ENCODE data around the gene WDR13. TPM values are rescaled to one million over a fixed set of nuclear protein-coding genes. Genes with fewer than 3 reads are reported as not detected.

WDR13 gene
- total RNA-seq, 1 donor = 88.7 TPM

GRCh38 chrX:48595929-48596328, 1.4 kb upstream of the WDR13 start:
- Histone ChIP-seq H3K27me3 (ENCODE audit: insufficient read depth, low read length) (no peaks in the 10 kb centered on the region), H3K27ac (ENCODE audit: low read depth, low read length) (no peak overlapping the region), H3K36me3 (ENCODE audit: insufficient read depth, low read length) (peaks cover 19% of the 10 kb centered on the region), H3K4me2 (ENCODE audit: insufficient read depth, low read length) (no peak overlapping the region), H3K9me3 (ENCODE audit: low read depth, low read length) (no peaks in the 10 kb centered on the region), H4K20me1 (ENCODE audit: insufficient read depth, low read length) (no peaks in the 10 kb centered on the region), H2AFZ (ENCODE audit: low read length) (peak overlapping the region; percentile 10), H3K79me2 (ENCODE audit: insufficient read depth, low read length) (peaks cover 6% of the 10 kb centered on the region), H3K4me3 (ENCODE audit: insufficient read depth, low read length) (no peak overlapping the region), H3K4me1 (ENCODE audit: insufficient read depth, low read length) (peaks cover 8% of the 10 kb centered on the region)
- DNase-seq (ENCODE audit: insufficient read length, low spot score, missing footprints) = no peak
- no peak for TF ChIP-seq CTCF (IDR thresholded peaks at IDR 0.05; ENCODE audit: extremely low read depth, low read depth, low read length)

GRCh38 chrX:48598614-48599013, 1.3 kb downstream of the WDR13 start:
- Histone ChIP-seq H2AFZ (ENCODE audit: low read length) (no peak overlapping the region), H3K27ac (ENCODE audit: low read depth, low read length) (peak overlapping the region; percentile 96), H3K4me1 (ENCODE audit: insufficient read depth, low read length) (peaks cover 5% of the 10 kb centered on the region), H3K9me3 (ENCODE audit: low read depth, low read length) (no peaks in the 10 kb centered on the region), H3K79me2 (ENCODE audit: insufficient read depth, low read length) (peaks cover 6% of the 10 kb centered on the region), H4K20me1 (ENCODE audit: insufficient read depth, low read length) (no peaks in the 10 kb centered on the region), H3K36me3 (ENCODE audit: insufficient read depth, low read length) (peaks cover 28% of the 10 kb centered on the region), H3K4me2 (ENCODE audit: insufficient read depth, low read length) (peak overlapping the region; percentile 94), H3K27me3 (ENCODE audit: insufficient read depth, low read length) (no peaks in the 10 kb centered on the region), H3K4me3 (ENCODE audit: insufficient read depth, low read length) (peak overlapping the region; percentile 82)
- TF ChIP-seq CTCF (IDR thresholded peaks at IDR 0.05; ENCODE audit: extremely low read depth, low read depth, low read length) = no peak
- DNase-seq (ENCODE audit: insufficient read length, low spot score, missing footprints) = no peak

- no peaks in the 10 kb centered on the region for H4K20me1 ChIP-seq (ENCODE audit: insufficient read depth, low read length)
- no peak for DNase-seq (ENCODE audit: insufficient read length, low spot score, missing footprints)
- no peak overlapping the region for H3K4me3 ChIP-seq (ENCODE audit: insufficient read depth, low read length)
- H3K36me3 ChIP-seq (ENCODE audit: insufficient read depth, low read length) = peaks cover 28% of the 10 kb centered on the region
- no peaks in the 10 kb centered on the region for H3K27me3 ChIP-seq (ENCODE audit: insufficient read depth, low read length)
- no peaks in the 10 kb centered on the region for H3K9me3 ChIP-seq (ENCODE audit: low read depth, low read length)
- no peak overlapping the region for H3K27ac ChIP-seq (ENCODE audit: low read depth, low read length)
- H3K4me1 ChIP-seq (ENCODE audit: insufficient read depth, low read length) = peaks cover 5% of the 10 kb centered on the region
- no peak overlapping the region for H3K4me2 ChIP-seq (ENCODE audit: insufficient read depth, low read length)
- no peak overlapping the region for H2AFZ ChIP-seq (ENCODE audit: low read length)
- H3K79me2 ChIP-seq (ENCODE audit: insufficient read depth, low read length) = peaks cover 6% of the 10 kb centered on the region
- no peak for TF ChIP-seq CTCF (IDR thresholded peaks at IDR 0.05; ENCODE audit: extremely low read depth, low read depth, low read length)
These were observed 2.0 kb downstream of the WDR13 start for GRCh38 chrX:48599341-48599740.

- Histone ChIP-seq H3K9me3 (ENCODE audit: low read depth, low read length) (no peaks in the 10 kb centered on the region), H4K20me1 (ENCODE audit: insufficient read depth, low read length) (no peaks in the 10 kb centered on the region), H3K4me2 (ENCODE audit: insufficient read depth, low read length) (no peak overlapping the region), H3K27ac (ENCODE audit: low read depth, low read length) (no peak overlapping the region), H3K4me1 (ENCODE audit: insufficient read depth, low read length) (peaks cover 5% of the 10 kb centered on the region), H3K79me2 (ENCODE audit: insufficient read depth, low read length) (peaks cover 6% of the 10 kb centered on the region), H3K4me3 (ENCODE audit: insufficient read depth, low read length) (no peak overlapping the region), H2AFZ (ENCODE audit: low read length) (no peak overlapping the region), H3K27me3 (ENCODE audit: insufficient read depth, low read length) (no peaks in the 10 kb centered on the region), H3K36me3 (ENCODE audit: insufficient read depth, low read length) (peaks cover 28% of the 10 kb centered on the region)
- TF ChIP-seq CTCF (IDR thresholded peaks at IDR 0.05; ENCODE audit: extremely low read depth, low read depth, low read length) = no peak
- DNase-seq (ENCODE audit: insufficient read length, low spot score, missing footprints) = no peak
These were observed 2.9 kb downstream of the WDR13 start for GRCh38 chrX:48600226-48600625.

Data from osteoblast (primary cell).